Measurements from ENCODE around the gene SLA2.
"Not testable (repeated sequence)": the region's sequence is repeated elsewhere in the genome, so short reads cannot be mapped to it uniquely, and the experiment has no call there.

Gene SLA2

DNA sequence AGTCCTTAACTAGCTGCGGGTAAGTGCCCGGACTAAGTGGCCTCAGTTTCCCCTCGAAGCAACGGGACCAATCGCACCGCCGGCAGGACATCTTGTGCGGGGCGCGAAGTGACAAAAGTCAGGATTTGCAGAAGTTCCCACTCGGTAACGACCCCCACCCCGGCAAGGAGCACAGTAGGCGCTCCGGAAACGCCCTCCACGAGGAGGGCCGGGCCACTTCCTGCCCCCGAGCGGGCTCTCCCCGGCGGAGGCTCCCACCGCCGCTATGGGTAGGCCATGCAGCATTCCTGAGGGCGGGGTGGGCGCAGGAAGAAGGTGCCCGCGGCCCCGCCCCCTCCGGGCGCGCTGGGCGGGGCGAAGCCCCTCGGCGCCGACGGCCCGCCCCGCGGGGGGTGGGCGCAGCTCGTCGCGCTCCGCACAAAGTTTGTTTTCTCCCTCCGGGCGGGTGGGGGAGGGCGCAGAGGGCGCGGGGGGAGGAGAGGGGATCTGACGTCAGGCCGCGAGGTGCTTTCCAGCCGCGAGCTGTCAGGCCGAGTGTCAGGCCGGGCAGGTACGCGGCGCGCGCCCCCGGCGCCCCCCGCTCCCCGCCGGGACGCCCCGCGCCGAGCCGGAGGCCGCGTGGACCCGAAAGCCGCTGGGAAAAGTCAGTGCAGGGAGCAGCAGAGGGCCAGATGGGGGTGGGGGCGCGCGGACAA lies 72.7 kb downstream of the SLA2 start, which contains the start of gene TGIF2:
TGIF2 (plus strand) TSS at position 495 of the 695 bp plus-strand sequence. CDS start 5,178 bp downstream, outside the sequence.
- peak; percentile 65 for DNase-seq

DNA sequence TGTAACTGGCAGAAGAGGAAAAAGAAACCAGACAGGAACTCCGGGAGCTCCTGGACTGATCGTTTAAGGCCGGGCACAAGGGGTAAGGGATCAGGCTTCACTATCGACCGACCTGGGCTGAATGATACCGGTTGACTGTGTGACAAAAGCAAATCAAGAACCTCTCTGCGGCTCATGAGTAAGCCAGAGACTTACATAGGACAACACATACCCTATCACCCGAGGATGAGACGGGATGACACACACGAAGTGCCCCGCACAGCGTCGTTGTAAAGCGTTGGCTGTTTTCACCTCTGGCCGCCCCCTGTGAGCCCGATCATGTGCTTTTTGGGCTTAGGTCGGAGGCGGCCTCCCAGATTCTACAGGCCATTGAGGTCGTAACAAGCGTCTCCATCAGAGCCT lies 73.3 kb downstream of the SLA2 start:
- DNase-seq, result no peak

DNA sequence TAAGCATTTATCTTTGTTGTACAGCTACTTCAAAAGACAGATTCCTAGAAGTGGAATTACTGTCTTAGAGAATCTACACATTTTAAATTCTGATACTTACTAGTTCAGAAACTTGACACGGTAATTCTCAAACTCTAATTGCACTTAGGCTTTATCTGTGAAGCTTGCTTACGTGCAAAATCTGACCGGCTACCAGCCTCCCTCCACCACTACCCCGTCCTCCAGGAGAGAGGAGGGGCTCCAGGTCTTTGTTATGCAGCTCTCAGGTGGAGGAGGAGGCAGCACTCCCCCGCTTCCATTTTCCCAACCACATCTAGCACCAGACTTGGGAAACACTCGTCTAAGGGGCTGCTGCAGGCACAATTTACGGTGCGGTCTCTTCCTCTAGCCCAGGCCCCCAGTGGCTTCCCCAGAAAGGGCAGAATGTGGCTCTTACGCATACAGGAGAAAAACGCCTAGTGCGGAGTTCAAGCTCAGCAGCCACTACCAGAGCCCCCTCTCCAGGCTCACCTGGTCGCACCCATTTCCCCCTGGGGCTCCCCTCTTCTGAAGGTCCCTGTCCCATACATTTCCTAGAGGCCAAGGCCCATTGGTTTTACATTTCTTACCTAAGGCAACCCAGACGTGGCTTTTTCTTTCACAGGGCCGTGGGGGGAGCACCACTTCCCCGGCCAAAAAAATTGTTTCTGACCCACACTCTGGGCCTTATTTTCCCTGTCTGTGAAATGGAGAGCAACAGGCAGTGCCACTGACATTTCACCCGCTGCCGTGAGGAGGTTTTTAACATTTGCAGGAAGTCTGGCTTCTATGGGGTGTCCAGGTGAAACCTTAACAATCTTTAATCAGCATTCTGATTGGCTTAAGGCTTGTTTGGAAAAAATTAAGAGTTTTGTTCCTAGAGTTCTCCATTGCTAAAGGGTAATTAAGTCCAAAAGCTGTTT lies 74.2 kb downstream of the SLA2 start:
- DNase-seq, result no peak

DNA sequence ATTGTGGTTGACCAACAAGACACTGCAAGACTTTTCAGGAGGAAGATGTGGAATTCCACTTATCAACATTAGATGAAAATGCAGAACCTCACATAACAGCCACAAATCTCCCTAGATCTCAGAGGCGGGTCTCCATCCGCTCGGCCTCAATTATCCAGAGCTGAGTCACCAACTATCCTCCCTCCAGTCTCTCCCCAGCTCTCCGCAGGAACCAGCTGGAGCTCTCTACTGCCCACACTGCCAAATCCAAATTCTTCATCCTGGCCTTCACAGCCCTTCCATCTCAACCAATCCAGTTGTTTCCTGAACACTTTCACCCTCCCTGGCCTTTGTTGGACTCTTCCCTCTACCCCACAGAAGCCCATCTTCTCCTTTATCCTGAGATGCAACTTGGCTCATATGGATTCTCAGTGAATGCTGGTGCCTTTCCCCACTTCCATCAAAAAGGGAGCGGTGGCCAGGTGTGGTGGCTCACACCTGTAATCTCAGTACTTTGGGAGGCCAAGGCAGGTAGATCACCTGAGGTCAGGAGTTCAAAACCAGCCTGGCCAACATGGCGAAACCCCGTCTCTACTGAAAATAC lies 76.1 kb downstream of the SLA2 start:
- no peak for DNase-seq

DNA sequence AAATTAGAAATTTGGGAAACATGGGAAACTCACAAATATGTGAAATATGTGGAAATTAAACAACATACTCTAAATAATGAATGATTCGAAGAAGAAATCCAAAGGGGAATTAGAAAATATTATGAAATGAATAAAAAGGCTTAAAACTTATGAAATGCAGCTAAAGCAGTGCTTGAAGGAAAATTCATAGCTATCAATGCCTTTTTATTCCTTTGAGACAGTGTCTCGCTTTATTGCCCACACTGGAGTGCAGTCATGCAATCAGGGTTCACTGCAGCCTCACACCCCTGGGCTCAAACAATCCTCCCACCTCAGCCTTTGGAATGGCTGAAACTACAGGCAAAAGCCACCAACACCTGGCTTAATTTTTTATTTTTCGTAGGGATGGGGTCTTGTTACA lies 80.5 kb downstream of the SLA2 start:
- no peak for DNase-seq

DNA sequence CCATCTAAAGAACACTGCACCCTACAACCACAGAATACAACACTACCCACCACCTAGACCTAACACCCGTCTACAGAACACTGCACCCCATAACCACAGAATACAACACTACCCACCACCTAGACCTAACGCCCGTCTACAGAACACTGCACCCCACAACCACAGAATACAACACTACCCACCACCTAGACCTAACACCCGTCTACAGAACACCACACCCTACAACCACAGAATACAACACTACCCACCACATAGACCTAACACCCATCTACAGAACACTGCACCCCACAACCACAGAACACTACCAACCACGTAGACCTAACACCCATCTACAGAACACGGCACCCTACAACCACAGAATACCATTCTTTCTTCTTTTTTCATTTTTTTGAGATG lies 81.3 kb downstream of the SLA2 start:
- not testable (repeated sequence) for DNase-seq

DNA sequence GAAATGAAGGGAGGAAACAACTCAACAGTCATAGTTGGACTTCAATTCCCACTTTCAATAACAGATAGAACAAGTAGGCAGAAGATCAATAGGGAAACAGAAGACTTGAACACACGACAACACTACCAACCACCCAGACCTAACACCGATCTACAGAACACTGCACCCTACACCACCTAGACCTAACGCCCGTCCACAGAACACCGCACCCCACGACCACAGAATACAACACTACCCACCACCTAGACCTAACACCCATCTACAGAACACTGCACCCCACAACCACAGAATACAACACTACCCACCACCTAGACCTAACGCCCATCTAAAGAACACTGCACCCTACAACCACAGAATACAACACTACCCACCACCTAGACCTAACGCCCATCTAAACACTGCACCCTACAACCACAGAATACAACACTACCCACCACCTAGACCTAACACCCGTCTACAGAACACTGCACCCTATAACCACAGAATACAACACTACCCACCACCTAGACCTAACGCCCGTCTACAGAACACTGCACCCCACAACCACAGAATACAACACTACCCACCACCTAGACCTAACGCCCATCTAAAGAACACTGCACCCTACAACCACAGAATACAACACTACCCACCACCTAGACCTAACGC lies 81.8 kb downstream of the SLA2 start:
- DNase-seq, result not testable (repeated sequence)

DNA sequence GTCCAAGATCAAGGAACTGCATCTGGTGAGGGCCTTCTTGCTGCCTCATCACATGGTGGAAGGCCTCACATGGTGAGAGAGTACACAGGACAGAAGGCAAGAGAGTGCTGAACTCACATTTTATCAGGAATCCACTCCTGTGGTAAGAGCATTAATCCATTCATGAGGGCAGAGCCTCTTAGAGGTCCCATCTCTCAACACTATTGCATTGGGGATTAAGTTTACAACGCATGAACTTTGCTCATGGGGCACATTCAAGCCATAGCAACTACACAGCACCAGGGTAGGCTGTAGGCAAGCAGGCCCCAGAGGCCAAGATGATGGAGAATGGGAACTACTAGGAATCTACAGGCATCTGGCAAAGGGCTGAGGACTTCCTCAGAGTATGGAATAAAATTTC lies 82.6 kb downstream of the SLA2 start:
- DNase-seq, result no peak

DNA sequence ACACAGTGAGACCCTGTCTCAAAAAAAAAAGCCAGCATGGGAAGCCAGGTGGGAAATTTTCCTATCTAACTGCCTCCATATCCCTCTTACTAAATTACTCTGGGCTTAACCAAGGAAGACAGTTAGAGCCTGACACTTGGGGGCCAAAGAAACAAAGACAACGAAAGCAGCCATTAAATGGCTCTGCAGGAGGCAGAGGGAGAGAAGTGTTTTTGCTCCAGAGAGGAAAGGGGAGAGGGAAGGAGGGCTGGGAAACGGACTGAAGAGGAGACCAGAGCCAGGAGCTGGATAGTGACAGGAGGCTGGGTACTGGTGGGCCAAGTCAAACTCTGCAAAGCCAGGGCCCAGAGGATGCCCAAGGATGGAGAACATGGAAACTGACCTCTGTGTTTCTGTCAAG lies 83.3 kb downstream of the SLA2 start:
- no peak for DNase-seq

Measured in NCI-H526 treated with DMSO at 0.1 percent for 48 hours (cell line).